ENCODE data around the gene DAP.

- TF ChIP-seq ZFP3 (CRISPR knock-in tag; IDR thresholded peaks at IDR 0.05): no peak
- TF ChIP-seq GLIS3 (CRISPR knock-in tag; IDR thresholded peaks at IDR 0.05): no peak
- no peak for TF ChIP-seq BACH2 (CRISPR knock-in tag; IDR thresholded peaks at IDR 0.05; ENCODE audit: borderline replicate concordance)
- TF ChIP-seq OSR1 (CRISPR knock-in tag; IDR thresholded peaks at IDR 0.05): no peak
- no peak for TF ChIP-seq ZNF565 (CRISPR knock-in tag; conservative IDR thresholded peaks at IDR 0.05; ENCODE audit: low read depth)
- TF ChIP-seq RARB (CRISPR knock-in tag; IDR thresholded peaks at IDR 0.05): no peak
- TF ChIP-seq ZFP30 (CRISPR knock-in tag; IDR thresholded peaks at IDR 0.05): no peak
- TF ChIP-seq ESRRG (CRISPR knock-in tag; IDR thresholded peaks at IDR 0.05): no peak
Measured at GRCh38 chr5:10719965-10720364, 41.1 kb downstream of the DAP start.

All from SK-N-SH treated with all-trans-retinoic acid at 6 μM for 48 hours (cell line).